NOMO-1 treated with DMSO at 0.1 percent for 48 hours (cell line): ENCODE data around the gene ZNF213.
"Not testable (repeated sequence)": the region's sequence is repeated elsewhere in the genome, so short reads cannot be mapped to it uniquely, and the experiment has no call there.

Source experiments
- DNase-seq: peaks from one replicate; lab custom pipeline; 2025; ENCODE audit not compliant: unreplicated experiment; lab: John Stamatoyannopoulos, UW

ZNF213 gene

GRCh38 chr16:3148256-3149192, 13.7 kb downstream of the ZNF213 start:
- no peak for DNase-seq

- no peak for DNase-seq
Observed at GRCh38 chr16:3149193-3149530, 14.3 kb downstream of the ZNF213 start.

- DNase-seq: peak; percentile 68
Observed at GRCh38 chr16:3149630-3150345, 15.0 kb downstream of the ZNF213 start.

- DNase-seq: peak; percentile 91
Observed at GRCh38 chr16:3150346-3151218, 15.8 kb downstream of the ZNF213 start.

- DNase-seq: no peak
Observed at GRCh38 chr16:3152027-3152276, 17.1 kb downstream of the ZNF213 start.

GRCh38 chr16:3152277-3152990, 17.6 kb downstream of the ZNF213 start:
- DNase-seq: peak; percentile 76

- DNase-seq: no peak
Observed at GRCh38 chr16:3152991-3153368, 18.2 kb downstream of the ZNF213 start.

GRCh38 chr16:3155181-3155580, 20.4 kb downstream of the ZNF213 start:
- DNase-seq: no peak

- no peak for DNase-seq
Observed at GRCh38 chr16:3155972-3156371, 21.1 kb downstream of the ZNF213 start.

- peak; percentile 56 for DNase-seq
Observed at GRCh38 chr16:3157229-3158025, 22.6 kb downstream of the ZNF213 start.

GRCh38 chr16:3158026-3158509, 23.2 kb downstream of the ZNF213 start:
- DNase-seq: no peak

- DNase-seq: peak; percentile 93
Observed at GRCh38 chr16:3158510-3159314, 23.9 kb downstream of the ZNF213 start.

GRCh38 chr16:3161235-3162018, 26.6 kb downstream of the ZNF213 start:
- DNase-seq: no peak

GRCh38 chr16:3164121-3164991, 29.5 kb downstream of the ZNF213 start:
- DNase-seq: no peak

GRCh38 chr16:3165111-3165822, 30.4 kb downstream of the ZNF213 start:
- no peak for DNase-seq

- no peak for DNase-seq
Observed at GRCh38 chr16:3166505-3166886, 31.7 kb downstream of the ZNF213 start.

- not testable (repeated sequence) for DNase-seq
Observed at GRCh38 chr16:3168729-3169128, 33.9 kb downstream of the ZNF213 start.
